Temporal lobe (tissue), 2 donors: ENCODE results near the gene SHMT2. TPM values are rescaled to one million over a fixed set of nuclear protein-coding genes. Genes with fewer than 3 reads are reported as not detected.

Experiments used
- small RNA-seq: library from RNA; depleted of rRNA; stranded (forward); fragments of <200 nt; gene quantifications from one replicate; pipeline ENCODE3, GENCODE V24; 2014; ENCODE audit warnings: low replicate concordance
- total RNA-seq: library from RNA; depleted of rRNA; stranded (reverse); fragments of >200 nt; gene quantifications from one replicate; pipeline ENCODE4 v1.2.3, GENCODE V29; 2014

SHMT2 gene
- total RNA-seq, 1 donor from 2014 or later, result 20.2 TPM

Small RNA genes lying within 50 kb of the gene (small RNA-seq; reads per million reads assigned to genes)
- gene MIR1228, result not detected

Other genes starting within 250 kb of the SHMT2 start
- gene ZBTB39, start 223.2 kb upstream of the SHMT2 start, total RNA-seq, result 7.9 TPM
- gene TAC3, start 213.2 kb upstream of the SHMT2 start, total RNA-seq, result 4.7 TPM
- not detected for gene MYO1A, start 179.6 kb upstream of the SHMT2 start, total RNA-seq
- 6.1 TPM for gene NEMP1, start 150.9 kb upstream of the SHMT2 start, total RNA-seq
- gene NAB2, start 140.6 kb upstream of the SHMT2 start, total RNA-seq, result 16.0 TPM
- 4.9 TPM for gene STAT6, start 118.3 kb upstream of the SHMT2 start, total RNA-seq
- 116 TPM for gene LRP1, start 101.2 kb upstream of the SHMT2 start, total RNA-seq
- gene LRP1-AS, start 82.1 kb upstream of the SHMT2 start, total RNA-seq, result not detected
- 1.7 TPM for gene NXPH4, start 12.9 kb upstream of the SHMT2 start, total RNA-seq
- gene STAC3, start 21.5 kb downstream of the SHMT2 start, total RNA-seq, result 0.25 TPM
- gene R3HDM2, start 201.3 kb downstream of the SHMT2 start, total RNA-seq, result 40.1 TPM
- not detected for gene INHBC, start 205.1 kb downstream of the SHMT2 start, total RNA-seq
- gene INHBE, start 225.6 kb downstream of the SHMT2 start, total RNA-seq, result not detected
- 0.25 TPM for gene GLI1, start 230.1 kb downstream of the SHMT2 start, total RNA-seq